ENCODE data around the gene SCCPDH.

GRCh38 chr1:246703581-246703980, 20.6 kb upstream of the SCCPDH start:
- TF ChIP-seq, protein P1, sequence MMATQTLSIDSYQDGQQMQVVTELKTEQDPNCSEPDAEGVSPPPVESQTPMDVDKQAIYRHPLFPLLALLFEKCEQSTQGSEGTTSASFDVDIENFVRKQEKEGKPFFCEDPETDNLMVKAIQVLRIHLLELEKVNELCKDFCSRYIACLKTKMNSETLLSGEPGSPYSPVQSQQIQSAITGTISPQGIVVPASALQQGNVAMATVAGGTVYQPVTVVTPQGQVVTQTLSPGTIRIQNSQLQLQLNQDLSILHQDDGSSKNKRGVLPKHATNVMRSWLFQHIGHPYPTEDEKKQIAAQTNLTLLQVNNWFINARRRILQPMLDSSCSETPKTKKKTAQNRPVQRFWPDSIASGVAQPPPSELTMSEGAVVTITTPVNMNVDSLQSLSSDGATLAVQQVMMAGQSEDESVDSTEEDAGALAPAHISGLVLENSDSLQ (IDR thresholded peaks at IDR 0.05), result no peak
- no peak for TF ChIP-seq SP1 (IDR thresholded peaks at IDR 0.05)
- no peak for TF ChIP-seq FOXA1 (IDR thresholded peaks at IDR 0.05)
- TF ChIP-seq FOXM1 (IDR thresholded peaks at IDR 0.05; ENCODE audit: borderline replicate concordance), result no peak
- no peak for TF ChIP-seq BHLHE40 (IDR thresholded peaks at IDR 0.05; ENCODE audit: borderline replicate concordance)
- TF ChIP-seq FOXK2 (IDR thresholded peaks at IDR 0.05), result no peak
- no peak for TF ChIP-seq NFRKB (IDR thresholded peaks at IDR 0.05)
- TF ChIP-seq SUZ12 (IDR thresholded peaks at IDR 0.05), result no peak
- TF ChIP-seq ELF4 (IDR thresholded peaks at IDR 0.05), result no peak
- TF ChIP-seq TARDBP (IDR thresholded peaks at IDR 0.05), result no peak

All from HEK293T (cell line).